Esophagus mucosa (tissue), 1 donor: Measurements from ENCODE around the gene PRSS36. TPM values are rescaled to one million over a fixed set of nuclear protein-coding genes. Genes with fewer than 3 reads are reported as not detected.
"Not testable (repeated sequence)": the region's sequence is repeated elsewhere in the genome, so short reads cannot be mapped to it uniquely, and the experiment has no call there.

ENCODE experiments used
- ATAC-seq: fragments of 200-7000 bp; cut with Tn5 transposase; one replicate; pipeline ENCODE4 v1.9.1; 2020
- total RNA-seq: library from RNA; stranded (reverse); gene quantifications from one replicate; pipeline ENCODE4 v1.2.4, GENCODE V29; 2023
- donor health status: DM: yes; HTN: yes; CAD: no.

Gene PRSS36
- total RNA-seq, 1 donor from 2014 or later = 1.5 TPM

GRCh38 chr16:31141489-31142108, 8.3 kb downstream of the PRSS36 start:
- peak; percentile 3 for ATAC-seq

GRCh38 chr16:31141071-31141469, 8.8 kb downstream of the PRSS36 start:
- not testable (repeated sequence) for ATAC-seq

- peak; percentile 41 for ATAC-seq
Observed at GRCh38 chr16:31138621-31139578, 11.0 kb downstream of the PRSS36 start.

GRCh38 chr16:31136822-31137499, 12.9 kb downstream of the PRSS36 start:
- ATAC-seq = not testable (repeated sequence)

- no peak for ATAC-seq
Observed at GRCh38 chr16:31136287-31136662, 13.6 kb downstream of the PRSS36 start.

- peak; percentile 74 for ATAC-seq
Observed at GRCh38 chr16:31135535-31136286, 14.2 kb downstream of the PRSS36 start, which contains the start of gene PRSS8. TSS of gene PRSS8 (minus strand) at chr16:31135727. CDS start at chr16:31135498, 229 bp downstream.

GRCh38 chr16:31134625-31135534, 15.0 kb downstream of the PRSS36 start:
- peak; percentile 30 for ATAC-seq

GRCh38 chr16:31134091-31134571, 15.7 kb downstream of the PRSS36 start:
- no peak for ATAC-seq

- ATAC-seq = no peak
Observed at GRCh38 chr16:31133046-31133501, 16.8 kb downstream of the PRSS36 start.

- no peak for ATAC-seq
Observed at GRCh38 chr16:31132303-31132979, 17.4 kb downstream of the PRSS36 start.

- ATAC-seq = peak; percentile 15
Observed at GRCh38 chr16:31131841-31132271, 18.0 kb downstream of the PRSS36 start.

GRCh38 chr16:31131416-31131815, 18.4 kb downstream of the PRSS36 start:
- ATAC-seq = no peak

- peak; percentile 74 for ATAC-seq
Observed at GRCh38 chr16:31130899-31131298, 19.0 kb downstream of the PRSS36 start.

GRCh38 chr16:31130336-31130891, 19.5 kb downstream of the PRSS36 start:
- ATAC-seq = peak; percentile 5

- ATAC-seq = no peak
Observed at GRCh38 chr16:31129568-31130335, 20.1 kb downstream of the PRSS36 start.

- peak; percentile 18 for ATAC-seq
Observed at GRCh38 chr16:31128711-31129567, 20.9 kb downstream of the PRSS36 start.

- no peak for ATAC-seq
Observed at GRCh38 chr16:31127182-31127581, 22.7 kb downstream of the PRSS36 start.

- ATAC-seq = no peak
Observed at GRCh38 chr16:31125844-31126243, 24.0 kb downstream of the PRSS36 start.
